Muscle of back (tissue), 11 donors: ENCODE measurements around the gene NDUFS2. TPM values are rescaled to one million over a fixed set of nuclear protein-coding genes. Genes with fewer than 3 reads are reported as not detected.

Source experiments
- DNase-seq, 3 donors: peaks; one replicate each; pipeline versions ENCODE4 v3.0.0 to v3.0.0-alpha.2; 2013
- polyA plus RNA-seq, 10 donors: library from polyadenylated mRNA; unstranded; fragments of 120-200 nt; gene quantifications; one replicate each; pipeline ENCODE4 v1.2.1, GENCODE V29; 2013; ENCODE audit not compliant: insufficient read length in 10 of 10

Gene NDUFS2
- polyA plus RNA-seq, 10 donors = 115 to 160 (median 139) TPM

DNA sequence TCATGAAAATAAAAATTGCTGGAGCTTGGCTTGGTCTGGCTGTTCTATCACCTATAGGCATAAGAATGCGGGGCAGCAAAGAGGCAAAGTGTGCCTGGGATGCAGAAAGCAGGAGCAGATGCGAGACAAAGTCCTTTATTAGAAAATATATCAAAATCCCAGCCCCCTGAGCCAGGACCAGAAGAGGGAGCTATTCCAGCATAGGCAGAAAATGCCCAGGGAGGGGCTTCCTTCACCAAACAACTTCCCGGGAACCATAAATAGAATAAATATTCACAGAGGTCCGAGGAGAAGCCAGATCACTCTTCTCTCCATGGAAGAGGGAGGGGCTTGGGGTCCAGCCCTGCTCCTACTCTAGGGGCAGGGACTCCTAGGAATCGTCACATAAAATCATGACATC, 31.0 kb upstream of the NDUFS2 start:
- DNase-seq = no peak

DNA sequence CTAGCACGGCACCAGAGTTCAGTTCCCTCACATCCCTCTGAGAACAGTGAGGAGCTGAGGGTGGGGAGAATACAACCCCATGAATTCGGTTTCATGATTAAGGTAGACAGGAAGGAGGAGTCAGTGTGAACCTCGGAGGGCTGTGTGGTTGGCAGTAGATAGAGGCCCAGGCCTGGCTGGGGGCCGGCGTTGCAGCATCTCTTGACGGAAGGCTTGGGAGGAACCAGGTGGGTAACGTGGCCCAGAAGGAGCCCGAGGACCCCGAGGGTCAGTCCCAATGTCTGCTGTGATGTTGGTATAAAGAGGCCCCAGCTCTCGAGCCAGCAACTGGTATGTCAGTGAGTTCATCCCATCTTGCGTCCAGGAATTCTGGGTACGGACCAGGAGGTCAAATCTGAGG, 30.5 kb upstream of the NDUFS2 start:
- no peak for DNase-seq

GRCh38 chr1:161172349-161172748, 29.8 kb upstream of the NDUFS2 start:
- DNase-seq = no peak

GRCh38 chr1:161172776-161173376, 29.3 kb upstream of the NDUFS2 start:
- peak in 2 of 3 donors; percentile 65 to 72 for DNase-seq

DNA sequence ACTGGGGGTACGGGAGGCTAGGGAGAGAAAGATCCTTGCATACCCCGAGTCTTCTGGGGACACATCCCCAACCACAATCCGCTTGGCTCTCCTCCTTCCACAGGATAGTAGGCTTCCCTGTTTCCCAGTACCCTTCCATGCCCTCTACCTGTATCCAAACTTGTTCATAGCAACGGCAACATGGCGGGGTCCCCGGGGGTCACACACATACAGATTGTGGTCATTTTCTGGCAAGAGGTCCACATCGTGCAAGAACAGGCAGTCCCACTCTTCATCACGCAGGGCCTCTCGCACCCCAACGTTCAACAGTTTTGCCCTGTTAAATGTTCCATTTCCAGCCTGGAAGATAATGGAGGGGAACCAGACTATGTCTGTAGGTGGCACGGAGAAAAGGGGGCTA, 28.5 kb upstream of the NDUFS2 start:
- no peak for DNase-seq

GRCh38 chr1:161174911-161175310, 27.3 kb upstream of the NDUFS2 start:
- DNase-seq = no peak

DNA sequence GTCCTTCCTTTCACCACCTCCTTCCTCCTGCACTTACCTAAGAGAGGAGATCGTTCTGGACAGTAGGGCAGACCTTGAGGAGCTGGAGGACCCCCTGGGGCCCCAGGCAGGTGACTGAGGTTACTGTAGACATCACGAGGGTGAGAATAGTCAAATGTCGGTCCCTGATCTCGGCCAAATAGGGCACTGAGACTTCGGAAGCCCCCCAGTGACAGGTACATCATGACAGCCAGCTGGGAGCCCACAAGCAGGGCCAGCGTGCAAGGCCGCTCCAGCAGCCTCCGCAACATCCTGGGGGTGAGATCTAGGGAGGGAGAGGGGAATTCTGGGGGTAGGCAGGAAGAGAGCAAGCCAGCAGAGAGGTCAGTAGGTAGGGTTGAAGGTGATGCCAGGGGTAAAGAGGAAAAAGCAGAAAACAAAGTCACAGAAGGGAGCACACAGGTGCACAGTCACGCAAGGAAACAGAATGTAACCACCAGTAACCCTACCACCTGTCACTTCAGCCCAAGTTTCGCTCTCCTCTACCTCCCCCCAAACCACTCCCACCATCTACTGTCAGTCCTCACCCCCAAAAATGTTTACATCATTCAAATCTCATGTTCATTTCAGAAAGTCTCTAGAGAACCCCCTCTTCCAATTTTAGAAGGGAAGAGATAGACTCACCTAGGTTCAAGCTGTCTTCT, 26.3 kb upstream of the NDUFS2 start:
- no peak for DNase-seq

- DNase-seq = no peak
These were observed 25.6 kb upstream of the NDUFS2 start for GRCh38 chr1:161176468-161177111.

DNA sequence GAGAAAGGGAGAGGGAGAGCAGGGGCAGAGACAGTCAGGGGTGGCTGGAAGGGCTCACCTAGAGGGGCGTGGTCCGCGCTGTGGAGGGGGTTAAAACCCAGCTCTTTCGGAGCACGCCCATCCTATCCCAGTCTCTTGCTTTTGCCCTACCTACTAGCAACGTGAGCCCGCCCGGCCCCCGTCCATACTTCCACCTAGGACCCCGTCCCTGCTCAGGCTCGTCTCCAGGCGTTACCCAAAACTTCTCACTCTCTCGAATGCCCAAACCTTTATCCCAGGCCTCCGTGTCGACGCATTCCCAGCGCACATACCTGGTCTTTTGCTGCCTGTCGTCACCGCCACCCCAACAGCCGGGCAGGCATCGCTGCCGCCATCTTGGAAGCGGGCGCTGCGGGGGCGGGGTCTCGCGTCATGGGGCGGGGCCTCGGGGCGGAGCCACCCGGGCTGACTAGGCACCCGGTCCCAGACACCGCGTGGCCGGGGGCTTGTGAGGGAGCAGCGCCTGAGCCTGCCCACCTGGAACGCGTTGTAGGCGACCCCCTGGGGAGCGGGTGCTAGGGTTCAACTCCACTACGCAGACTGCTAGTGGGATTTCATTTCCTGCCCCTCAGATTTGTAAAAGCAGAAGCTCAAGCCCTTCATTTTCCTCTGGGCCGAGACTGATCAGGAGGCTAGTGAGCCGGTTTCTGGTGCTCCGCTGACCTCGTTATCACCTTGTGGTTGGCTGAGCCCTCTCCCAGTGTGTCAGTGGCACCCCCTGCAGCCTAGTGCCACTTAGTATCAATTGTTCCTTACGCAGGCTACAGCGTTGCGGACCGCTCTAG, 24.8 kb upstream of the NDUFS2 start, which contains the start of gene B4GALT3:
TSS of gene B4GALT3 (minus strand) at position 396 of the 824 bp plus-strand sequence. CDS start 1,447 bp downstream, outside the sequence.
- DNase-seq = peak; percentile 78 to 95 (median 90)

GRCh38 chr1:161177936-161178244, 24.3 kb upstream of the NDUFS2 start:
- DNase-seq = no peak

DNA sequence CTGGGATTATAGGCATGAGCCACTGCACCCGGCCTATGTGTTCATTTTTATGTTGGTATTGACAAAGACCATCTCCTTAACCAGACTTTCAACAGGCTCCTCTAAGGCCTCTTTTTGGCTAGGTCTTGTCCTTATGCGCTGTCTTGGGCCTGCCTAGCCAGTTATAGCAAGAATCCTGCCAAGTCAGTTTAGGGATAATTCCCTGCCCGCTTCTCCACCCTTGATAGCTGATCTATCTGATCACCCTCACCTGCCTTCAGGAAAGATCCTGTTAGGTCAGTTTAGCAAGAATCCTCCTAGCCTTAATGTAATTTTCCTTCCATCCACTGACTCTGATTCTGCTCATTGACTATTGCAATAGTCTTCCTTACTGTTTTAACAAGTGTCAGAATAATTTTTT, 22.5 kb upstream of the NDUFS2 start:
- DNase-seq = no peak

DNA sequence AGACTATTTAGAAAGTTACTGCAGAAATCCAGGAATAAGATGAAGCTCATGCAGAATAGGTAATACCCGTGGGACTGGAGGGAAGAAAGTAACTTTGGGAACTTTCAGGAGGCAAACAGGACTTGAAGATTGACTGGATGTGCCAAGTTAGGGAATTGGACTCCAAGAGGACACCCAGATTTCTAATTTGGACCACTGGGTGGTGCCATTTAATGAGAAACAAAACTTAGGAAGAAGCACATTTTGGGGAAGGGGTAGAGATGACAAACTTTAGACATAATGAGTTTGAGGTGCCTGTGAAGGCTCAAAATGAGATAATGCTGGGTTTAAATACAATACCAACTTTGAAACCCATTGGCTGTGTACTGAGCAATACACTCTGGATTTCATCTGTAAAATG, 21.5 kb upstream of the NDUFS2 start:
- DNase-seq = peak in 1 of 3 donors; percentile 30

- DNase-seq = no peak
These were observed 20.0 kb upstream of the NDUFS2 start for GRCh38 chr1:161182214-161182613.

GRCh38 chr1:161185282-161185682, 16.9 kb upstream of the NDUFS2 start:
- DNase-seq = peak; percentile 64 to 89 (median 78)

DNA sequence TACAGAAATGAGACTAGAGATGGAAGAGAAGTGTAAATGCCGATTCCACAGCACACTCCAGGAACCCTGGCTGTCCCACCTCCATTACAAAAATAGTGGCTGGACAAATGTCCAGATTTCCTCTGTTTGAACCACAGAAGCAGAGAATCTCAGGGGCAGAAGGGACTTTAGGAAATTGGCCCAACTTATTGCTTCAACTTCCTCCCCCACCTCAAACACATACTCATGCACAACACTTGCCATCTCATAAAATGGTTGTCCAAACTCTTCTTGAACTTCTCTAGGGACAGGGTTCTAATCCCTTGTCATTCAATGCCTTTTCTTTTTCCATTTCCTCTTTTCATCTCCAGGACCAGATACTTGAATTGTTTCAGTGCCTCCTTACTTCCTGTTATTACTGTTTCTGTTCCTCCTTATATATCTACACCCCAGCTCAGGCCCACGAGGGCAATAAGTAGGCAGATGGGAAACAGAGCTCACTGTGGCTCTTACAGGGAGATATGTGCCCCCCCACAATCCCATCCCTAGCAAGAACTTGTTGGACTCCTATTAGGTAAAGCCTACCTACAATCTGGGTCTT, 16.3 kb upstream of the NDUFS2 start:
- DNase-seq = peak in 1 of 3 donors; percentile 52

- DNase-seq = no peak
These were observed 14.9 kb upstream of the NDUFS2 start for GRCh38 chr1:161187311-161187710.

DNA sequence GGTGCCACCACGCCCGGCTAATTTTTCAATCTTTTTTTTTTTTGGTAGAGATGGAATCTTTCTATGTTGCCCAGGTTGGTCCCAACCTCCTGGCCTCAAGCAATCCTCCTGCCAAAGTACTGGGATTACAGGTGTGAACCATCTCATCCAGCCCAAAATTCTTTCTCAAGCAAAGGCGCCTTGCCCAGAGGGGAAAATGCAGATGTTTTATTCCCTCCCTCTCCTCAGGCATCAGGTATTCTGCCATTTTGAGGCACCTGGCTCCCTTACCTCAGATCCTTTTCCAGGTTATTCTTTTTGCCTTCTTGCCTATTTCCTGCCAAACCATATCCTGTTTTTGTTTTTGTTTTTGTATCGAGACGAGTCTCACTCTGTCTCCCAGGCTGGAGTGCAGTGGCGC, 13.8 kb upstream of the NDUFS2 start:
- no peak for DNase-seq

- no peak for DNase-seq
These were observed 13.1 kb upstream of the NDUFS2 start for GRCh38 chr1:161189036-161189435.

DNA sequence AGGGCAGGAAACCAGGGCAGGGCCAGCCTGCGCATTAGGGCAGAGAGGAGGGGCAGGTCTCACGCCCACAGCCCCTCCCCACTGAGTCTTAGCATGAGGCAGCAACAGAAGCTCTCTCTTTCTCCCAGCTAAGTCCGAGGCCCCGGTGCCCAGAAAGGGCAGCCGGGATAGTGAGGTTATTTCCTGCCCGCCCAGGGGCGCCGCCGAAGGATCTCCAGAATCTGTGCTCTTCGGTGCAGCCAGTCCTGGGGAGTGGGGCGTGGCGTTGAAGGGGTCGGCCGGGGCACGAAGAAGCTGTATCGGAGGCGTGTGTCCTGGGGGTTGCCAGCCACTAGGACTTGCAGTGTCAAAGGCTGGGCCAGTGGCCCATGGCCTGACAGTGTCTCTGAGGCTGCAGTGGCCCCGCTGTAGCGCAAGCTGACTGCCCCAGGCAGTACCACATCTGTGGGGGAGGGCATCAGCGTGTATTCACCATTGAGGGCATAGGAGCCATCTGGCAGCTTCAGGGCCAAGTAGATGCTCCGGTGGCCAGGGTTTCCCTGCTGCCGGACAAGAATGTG, 11.1 kb upstream of the NDUFS2 start:
- no peak for DNase-seq

DNA sequence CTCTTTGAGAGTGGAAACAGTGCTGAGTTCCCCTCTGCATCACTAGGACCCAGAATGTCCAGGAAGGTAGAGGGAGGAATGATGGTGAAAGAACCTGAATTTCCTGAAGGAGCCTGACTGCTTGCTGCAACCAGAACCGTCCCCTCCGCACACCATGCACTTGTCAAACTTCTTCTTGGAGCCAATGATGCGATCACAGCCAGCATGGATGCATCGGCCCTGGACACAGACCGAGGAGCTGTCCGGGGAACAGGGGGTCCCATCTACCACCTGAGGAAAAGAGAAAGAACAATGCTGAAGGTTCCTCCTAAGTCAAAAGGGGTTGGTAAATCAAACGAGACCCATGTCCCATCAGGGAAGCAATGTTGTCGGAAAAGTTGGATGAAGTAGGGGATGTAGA, 10.2 kb upstream of the NDUFS2 start:
- no peak for DNase-seq
